K562 (cell line): ENCODE data around the gene RPS6KA6. TPM values are rescaled to one million over a fixed set of nuclear protein-coding genes. Genes with fewer than 3 reads are reported as not detected.

Experiments
- ATAC-seq: fragments of 200-7000 bp; cut with Tn5 transposase; 3 replicates; pipeline ENCODE4 v1.9.1; 2020; ENCODE audit warnings: moderate library complexity
- BruUV-seq: library from RNA; stranded (reverse); fragments of 400-500 nt; replicated peaks from 2 replicates; lab custom pipeline; 2021; lab: Mats Ljungman, UMichigan
- CTCF ChIA-PET: fragments of 300-600 bp; formaldehyde crosslinking; extraction: SDS; loops from one replicate; lab custom pipeline; 2021; ENCODE audit warnings: low intra/inter-chr PET ratio; lab: Yijun Ruan, JAX
- POLR2A ChIA-PET: fragments of 300-600, 350-650 bp; sonication (Branson Sonifier 250); formaldehyde crosslinking; extraction: SDS; loops from one replicate; lab custom pipeline; 2021; ENCODE audit warnings: antibody characterized with exemption, inconsistent platforms; lab: Yijun Ruan, JAX
- DNase-seq, 4 experiments: peaks; one replicate each; pipeline versions ENCODE4 v3.0.0 to v3.0.0-alpha.2; 2011 to 2018; ENCODE audit warnings: low spot score in 3 of 4, mixed read lengths in 3 of 4; ENCODE audit errors: extremely low read depth in 1 of 4
- FAIRE-seq: peaks from 2 replicates; lab custom pipeline; 2011; peaks lifted over from hg19 to GRCh38; lab: Jason Lieb, UNC
- H2AFZ ChIP-seq: 2 replicates; pipeline ENCODE4 v1.6.0; 2011; ENCODE audit warnings: low read depth, low read length, control low read depth, inconsistent platforms
- H3K27ac ChIP-seq: fragments of 200-600 bp; 3 replicates; pipeline ENCODE4 v1.8.0; 2011; ENCODE audit warnings: low read depth, mild to moderate bottlenecking, control low read depth, inconsistent platforms, low read length, moderate library complexity, mixed read lengths; ENCODE audit errors: extremely low read depth
- H3K27me3 ChIP-seq, 2 experiments: fragments of 300-600 bp in 1 of 2; 2 replicates in 1 of 2; 3 replicates in 1 of 2; pipeline versions ENCODE4 v1.6.0 to v1.8.0; 2011; ENCODE audit warnings: inconsistent platforms in 2 of 2, low read length in 2 of 2, mild to moderate bottlenecking in 1 of 2, mixed read lengths in 1 of 2, moderate library complexity in 1 of 2; ENCODE audit not compliant: control insufficient read depth in 2 of 2, insufficient read depth in 2 of 2
- H3K36me3 ChIP-seq: fragments of 300-600 bp; 3 replicates; pipeline ENCODE4 v1.8.0; 2011; ENCODE audit warnings: mild to moderate bottlenecking, low read length, inconsistent platforms; ENCODE audit not compliant: control insufficient read depth, insufficient read depth
- H3K4me1 ChIP-seq, 2 experiments: fragments of 200-600 bp in 1 of 2; replicated peaks in 1 of 2; 2 replicates in 1 of 2; 3 replicates in 1 of 2; pipeline versions ENCODE4 v1.5.1 to v1.8.0; 2011; ENCODE audit warnings: inconsistent platforms in 2 of 2, low read length in 2 of 2, mild to moderate bottlenecking in 1 of 2, mixed read lengths in 1 of 2, moderate library complexity in 1 of 2; ENCODE audit not compliant: control insufficient read depth in 2 of 2, insufficient read depth in 2 of 2
- H3K4me2 ChIP-seq: 2 replicates; pipeline ENCODE4 v1.6.1; 2011; ENCODE audit warnings: low read length, control low read depth, inconsistent platforms, mixed read lengths; ENCODE audit not compliant: insufficient read depth
- H3K4me3 ChIP-seq: fragments of 200-600 bp; sonication (generic), shearing (Covaris generic); 2 replicates; pipeline ENCODE4 v1.5.1; 2016; ENCODE audit warnings: control low read depth, inconsistent platforms
- H3K79me2 ChIP-seq: fragments of 200-600 bp; 3 replicates; pipeline ENCODE4 v1.8.0; 2011; ENCODE audit warnings: low read length, inconsistent platforms; ENCODE audit not compliant: control insufficient read depth, insufficient read depth
- H3K9ac ChIP-seq, 2 experiments: 2 replicates each; pipeline versions ENCODE4 v1.6.0 to v1.6.1; 2011; ENCODE audit warnings: low read depth in 2 of 2, low read length in 2 of 2, control low read depth in 1 of 2, inconsistent platforms in 1 of 2, mild to moderate bottlenecking in 1 of 2, mixed read lengths in 1 of 2; ENCODE audit not compliant: insufficient read depth in 1 of 2
- H3K9me1 ChIP-seq: one replicate; pipeline ENCODE4 v1.6.0; 2011; ENCODE audit warnings: inconsistent platforms, mild to moderate bottlenecking, low read length, moderate library complexity; ENCODE audit not compliant: control insufficient read depth, insufficient read depth
- H3K9me3 ChIP-seq: replicated peaks from 2 replicates; pipeline ENCODE4 v1.5.1; 2011; ENCODE audit warnings: low read depth, low read length, inconsistent platforms; ENCODE audit not compliant: control insufficient read depth, insufficient read depth
- H4K20me1 ChIP-seq: replicated peaks from 2 replicates; pipeline ENCODE4 v1.6.1; 2011; ENCODE audit warnings: low read length, inconsistent platforms, mixed read lengths; ENCODE audit not compliant: control insufficient read depth, insufficient read depth
- COPS2 ChIP-seq: fragments of 450-650 bp; conservative IDR thresholded peaks from 2 replicates; pipeline ENCODE4 v1.6.1; 2016; ENCODE audit warnings: mild to moderate bottlenecking, moderate library complexity
- EZH2 ChIP-seq: IDR thresholded peaks from 2 replicates; pipeline ENCODE4 v1.6.1; 2012; ENCODE audit warnings: low read depth, mild to moderate bottlenecking, inconsistent platforms, low read length, borderline replicate concordance
- MCM5 ChIP-seq: fragments of 450-650 bp; IDR thresholded peaks from 2 replicates; pipeline ENCODE4 v1.6.1; 2016; ENCODE audit warnings: low read depth
- NBN ChIP-seq: fragments of 450-650 bp; IDR thresholded peaks from 2 replicates; pipeline ENCODE4 v1.6.1; 2016; ENCODE audit warnings: low read depth, mild to moderate bottlenecking
- NFYB ChIP-seq: IDR thresholded peaks from 2 replicates; pipeline ENCODE4 v1.6.1; 2011; ENCODE audit warnings: mild to moderate bottlenecking, moderate library complexity; ENCODE audit not compliant: insufficient read length; ENCODE audit errors: extremely low read depth
- WGBS: fragments of 100-300 bp; shearing (Covaris generic); methylation state at CpG from one replicate; pipeline ENCODE4 v1.1.6; 2016; ENCODE audit warnings: low coverage, mixed read lengths; ENCODE audit not compliant: insufficient coverage; ENCODE audit errors: missing lambda C conversion rate; 5-methylcytosine and 5-hydroxymethylcytosine counted together
- in situ Hi-C: fragments of 300-500 bp; cut with MboI; formaldehyde crosslinking; loops from 4 replicates; pipeline ENCODE4 v1.15.0; 2018; ENCODE audit warnings: inconsistent platforms, mixed read lengths
- intact Hi-C: fragments of 100-400 bp; cut with micrococcal nuclease; formaldehyde crosslinking; loops from 2 replicates; pipeline ENCODE4 v1.14.2; 2022
- polyA plus RNA-seq, 8 experiments: library from polyadenylated mRNA; depleted of rRNA in 4 of 8; stranded (reverse) in 5 of 8; unstranded in 3 of 8; fragments of >200 nt; fragmentation: Nextera tagmentation in 2 of 8; fragmentation: Illumina TruSeq in 1 of 8; extraction: Ambion mirVana in 2 of 8; extraction: Trizol in 1 of 8; gene quantifications; 2 replicates each; pipeline versions ENCODE4 v1.2.1 to v1.2.3, GENCODE V29; 2011 to 2014; ENCODE audit warnings: inconsistent platforms in 1 of 8, missing spikeins in 1 of 8
- total RNA-seq, 7 experiments: library from RNA; depleted of rRNA in 6 of 7; stranded (reverse); fragments of >200 nt in 6 of 7; fragmentation: Illumina TruSeq in 2 of 7; extraction: Trizol in 2 of 7; gene quantifications; 2 replicates each; pipeline versions ENCODE4 v1.2.1 to v1.2.3, GENCODE V29; 2011 to 2021; ENCODE audit warnings: low replicate concordance in 1 of 7
- TF ChIP-seq, protein P1 (sequence below): fragments of 250-450 bp; sonication (Bioruptor Pico); IDR thresholded peaks from 2 replicates; pipeline ENCODE4 v1.4.0; 2020; ENCODE audit warnings: mild to moderate bottlenecking
- TF ChIP-seq, protein P2 (sequence below): fragments of 250-450 bp; sonication (Bioruptor Pico); IDR thresholded peaks from 2 replicates; pipeline ENCODE4 v1.5.0; 2020; ENCODE audit warnings: mild to moderate bottlenecking, borderline replicate concordance

Gene RPS6KA6
- total and polyA plus RNA-seq, 9 of the 15 experiments (the other 6 are each of a cell fraction or from before 2014, with no cell fraction given) = 0.11 TPM; not detected in 8

DNA sequence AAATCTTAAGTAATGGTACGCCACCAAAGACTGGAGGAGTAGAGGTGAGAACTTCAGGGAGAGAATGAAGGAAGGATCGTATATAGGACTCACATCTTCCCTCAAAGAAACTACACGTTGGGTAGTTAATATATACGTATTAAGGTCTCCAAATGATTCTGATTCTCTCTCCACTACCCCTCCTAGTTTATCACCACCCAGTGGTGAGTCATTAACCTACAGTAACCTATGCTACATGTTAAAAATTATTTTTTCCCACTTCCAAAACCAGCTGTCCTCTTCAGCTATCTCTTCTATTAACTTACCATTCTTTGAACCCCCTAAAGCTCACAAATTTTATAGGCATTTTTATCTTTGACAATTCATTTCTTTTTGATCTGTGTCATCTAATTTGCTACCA lies 69.7 kb downstream of the RPS6KA6 start:
- no peaks in the 10 kb centered on the region for H3K79me2 ChIP-seq
- H2AFZ ChIP-seq = no peak overlapping the region
- TF ChIP-seq MCM5 (no peak), COPS2 (no peak), NFYB (no peak), NBN (no peak), EZH2 (no peak)
- TF ChIP-seq, protein P1, sequence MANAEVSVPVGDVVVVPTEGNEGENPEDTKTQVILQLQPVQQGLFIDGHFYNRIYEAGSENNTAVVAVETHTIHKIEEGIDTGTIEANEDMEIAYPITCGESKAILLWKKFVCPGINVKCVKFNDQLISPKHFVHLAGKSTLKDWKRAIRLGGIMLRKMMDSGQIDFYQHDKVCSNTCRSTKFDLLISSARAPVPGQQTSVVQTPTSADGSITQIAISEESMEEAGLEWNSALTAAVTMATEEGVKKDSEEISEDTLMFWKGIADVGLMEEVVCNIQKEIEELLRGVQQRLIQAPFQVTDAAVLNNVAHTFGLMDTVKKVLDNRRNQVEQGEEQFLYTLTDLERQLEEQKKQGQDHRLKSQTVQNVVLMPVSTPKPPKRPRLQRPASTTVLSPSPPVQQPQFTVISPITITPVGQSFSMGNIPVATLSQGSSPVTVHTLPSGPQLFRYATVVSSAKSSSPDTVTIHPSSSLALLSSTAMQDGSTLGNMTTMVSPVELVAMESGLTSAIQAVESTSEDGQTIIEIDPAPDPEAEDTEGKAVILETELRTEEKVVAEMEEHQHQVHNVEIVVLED (CRISPR knock-in tag) = no peak
- TF ChIP-seq, protein P2, sequence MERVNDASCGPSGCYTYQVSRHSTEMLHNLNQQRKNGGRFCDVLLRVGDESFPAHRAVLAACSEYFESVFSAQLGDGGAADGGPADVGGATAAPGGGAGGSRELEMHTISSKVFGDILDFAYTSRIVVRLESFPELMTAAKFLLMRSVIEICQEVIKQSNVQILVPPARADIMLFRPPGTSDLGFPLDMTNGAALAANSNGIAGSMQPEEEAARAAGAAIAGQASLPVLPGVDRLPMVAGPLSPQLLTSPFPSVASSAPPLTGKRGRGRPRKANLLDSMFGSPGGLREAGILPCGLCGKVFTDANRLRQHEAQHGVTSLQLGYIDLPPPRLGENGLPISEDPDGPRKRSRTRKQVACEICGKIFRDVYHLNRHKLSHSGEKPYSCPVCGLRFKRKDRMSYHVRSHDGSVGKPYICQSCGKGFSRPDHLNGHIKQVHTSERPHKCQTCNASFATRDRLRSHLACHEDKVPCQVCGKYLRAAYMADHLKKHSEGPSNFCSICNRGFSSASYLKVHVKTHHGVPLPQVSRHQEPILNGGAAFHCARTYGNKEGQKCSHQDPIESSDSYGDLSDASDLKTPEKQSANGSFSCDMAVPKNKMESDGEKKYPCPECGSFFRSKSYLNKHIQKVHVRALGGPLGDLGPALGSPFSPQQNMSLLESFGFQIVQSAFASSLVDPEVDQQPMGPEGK (CRISPR knock-in tag) = no peak
- in situ Hi-C loops (no loop called here), intact Hi-C loops (no loop called here)
- no peaks in the 10 kb centered on the region for H3K9me3 ChIP-seq
- no peak overlapping the region for H3K9ac ChIP-seq
- BruUV-seq = no TSS peak
- POLR2A ChIA-PET = no interaction called here
- FAIRE-seq (no peak), ATAC-seq (no peak), DNase-seq (no peak)
- H4K20me1 ChIP-seq = no peaks in the 10 kb centered on the region
- H3K36me3 ChIP-seq = no peaks in the 10 kb centered on the region
- H3K4me2 ChIP-seq = no peak overlapping the region
- no peak overlapping the region for H3K4me3 ChIP-seq
- CTCF ChIA-PET = no interaction called here
- no peaks in the 10 kb centered on the region for H3K4me1 ChIP-seq
- no peaks in the 10 kb centered on the region for H3K27me3 ChIP-seq
- no peaks in the 10 kb centered on the region for H3K9me1 ChIP-seq
- WGBS = 3% methylated on average over 4 of the region's 4 CpGs
- no peak overlapping the region for H3K27ac ChIP-seq
